PC-3 (cell line): ENCODE results near the gene MPDZ. TPM values are rescaled to one million over a fixed set of nuclear protein-coding genes. Genes with fewer than 3 reads are reported as not detected.

Source experiments
- ATAC-seq: fragments of 200-7000 bp; cut with Tn5 transposase; 2 replicates; pipeline ENCODE4 v1.9.1; 2020; ENCODE audit warnings: mild to moderate bottlenecking, moderate library complexity
- BruUV-seq: library from RNA; stranded (reverse); fragments of 400-500 nt; replicated peaks from 2 replicates; lab custom pipeline; 2021; lab: Mats Ljungman, UMichigan
- CTCF ChIA-PET: fragments of 300-600 bp; sonication (Branson Sonifier 250); formaldehyde crosslinking; loops from one replicate; lab custom pipeline; 2022; ENCODE audit warnings: antibody characterized with exemption; lab: Charles Lee
- POLR2A ChIA-PET: fragments of 300-600 bp; sonication (Branson Sonifier 250); formaldehyde crosslinking; loops from one replicate; lab custom pipeline; 2022; ENCODE audit warnings: antibody characterized with exemption; ENCODE audit not compliant: unreplicated experiment; lab: Charles Lee
- DNase-seq: peaks from one replicate; pipeline ENCODE4 v3.0.0-alpha.2; 2015
- H2AFZ ChIP-seq: fragments of 300-600 bp; sonication (generic); 2 replicates; pipeline ENCODE4 v1.6.0; 2016; ENCODE audit warnings: antibody characterized with exemption, low read length
- H3F3A ChIP-seq: fragments of 300-600 bp; sonication (generic); one replicate; pipeline ENCODE4 v1.6.0; 2017; ENCODE audit warnings: antibody characterized with exemption, low read length, control low read depth, mild to moderate bottlenecking; ENCODE audit not compliant: unreplicated experiment
- H3K27ac ChIP-seq: fragments of 300-600 bp; sonication (generic); 2 replicates; pipeline ENCODE4 v1.5.1; 2016; ENCODE audit warnings: mild to moderate bottlenecking, low read length
- H3K27me3 ChIP-seq: fragments of 300-600 bp; sonication (generic); 2 replicates; pipeline ENCODE4 v1.6.1; 2016; ENCODE audit warnings: low read length, mixed read lengths
- H3K36me3 ChIP-seq: fragments of 300-600 bp; sonication (generic); 2 replicates; pipeline ENCODE4 v1.6.1; 2016; ENCODE audit warnings: low read depth, mixed run types, low read length, mixed read lengths
- H3K4me1 ChIP-seq: fragments of 300-600 bp; sonication (generic); 2 replicates; pipeline ENCODE4 v1.5.1; 2016; ENCODE audit warnings: low read length; ENCODE audit not compliant: insufficient read depth
- H3K4me2 ChIP-seq: fragments of 300-600 bp; sonication (generic); 2 replicates; pipeline ENCODE4 v1.6.0; 2016; ENCODE audit warnings: low read length
- H3K4me3 ChIP-seq: fragments of 300-600 bp; sonication (generic); 2 replicates; pipeline ENCODE4 v1.5.1; 2016; ENCODE audit warnings: mild to moderate bottlenecking, low read length, mixed read lengths
- H3K79me2 ChIP-seq: fragments of 300-600 bp; sonication (generic); 2 replicates; pipeline ENCODE4 v1.6.1; 2017; ENCODE audit warnings: low read length, mixed read lengths
- H3K9ac ChIP-seq: fragments of 300-600 bp; sonication (generic); 2 replicates; pipeline ENCODE4 v1.6.0; 2016; ENCODE audit warnings: mild to moderate bottlenecking, low read length
- H3K9me2 ChIP-seq: fragments of 300-600 bp; sonication (generic); replicated peaks from 2 replicates; pipeline ENCODE4 v1.6.1; 2016; ENCODE audit warnings: mixed run types, low read length, mixed read lengths
- H3K9me3 ChIP-seq: fragments of 300-600 bp; sonication (generic); 2 replicates; pipeline ENCODE4 v1.6.1; 2016; ENCODE audit warnings: low read length, mixed read lengths
- H4K20me1 ChIP-seq: fragments of 300-600 bp; sonication (generic); 2 replicates; pipeline ENCODE4 v1.6.1; 2016; ENCODE audit warnings: low read length, mixed read lengths
- EZH2 ChIP-seq: fragments of 300-600 bp; sonication (generic); IDR thresholded peaks from one replicate; pipeline ENCODE4 v1.6.1; 2017; ENCODE audit warnings: antibody characterized with exemption, mild to moderate bottlenecking, low read length; ENCODE audit not compliant: unreplicated experiment
- EZH2phosphoT487 ChIP-seq: fragments of 300-600 bp; sonication (generic); IDR thresholded peaks from 2 replicates; pipeline ENCODE4 v1.6.1; 2018; ENCODE audit warnings: mild to moderate bottlenecking, antibody characterized with exemption, low read length, borderline replicate concordance
- intact Hi-C: fragments of 100-400 bp; cut with micrococcal nuclease; formaldehyde crosslinking; loops from 2 replicates; pipeline ENCODE4 v1.9.0; 2023
- total RNA-seq: library from RNA; depleted of rRNA; stranded (reverse); fragments of >200 nt; gene quantifications from 2 replicates; pipeline ENCODE4 v1.2.3, GENCODE V29; 2014
- TF ChIP-seq, protein P1 (sequence below): fragments of 300-600 bp; sonication (generic); conservative IDR thresholded peaks from 2 replicates; pipeline ENCODE4 v1.5.1; 2017; ENCODE audit warnings: antibody characterized with exemption, low read depth, mild to moderate bottlenecking, low read length

Gene MPDZ
- total RNA-seq, 1 experiment from 2014 or later, result 6.1 TPM

GRCh38 chr9:13252852-13253251, 26.6 kb downstream of the MPDZ start:
- H3K4me2 ChIP-seq, result no peak overlapping the region
- no peaks in the 10 kb centered on the region for H3K9me2 ChIP-seq
- H3K9me3 ChIP-seq, result no peaks in the 10 kb centered on the region
- intact Hi-C loops, result no loop called here
- TF ChIP-seq, protein P1, sequence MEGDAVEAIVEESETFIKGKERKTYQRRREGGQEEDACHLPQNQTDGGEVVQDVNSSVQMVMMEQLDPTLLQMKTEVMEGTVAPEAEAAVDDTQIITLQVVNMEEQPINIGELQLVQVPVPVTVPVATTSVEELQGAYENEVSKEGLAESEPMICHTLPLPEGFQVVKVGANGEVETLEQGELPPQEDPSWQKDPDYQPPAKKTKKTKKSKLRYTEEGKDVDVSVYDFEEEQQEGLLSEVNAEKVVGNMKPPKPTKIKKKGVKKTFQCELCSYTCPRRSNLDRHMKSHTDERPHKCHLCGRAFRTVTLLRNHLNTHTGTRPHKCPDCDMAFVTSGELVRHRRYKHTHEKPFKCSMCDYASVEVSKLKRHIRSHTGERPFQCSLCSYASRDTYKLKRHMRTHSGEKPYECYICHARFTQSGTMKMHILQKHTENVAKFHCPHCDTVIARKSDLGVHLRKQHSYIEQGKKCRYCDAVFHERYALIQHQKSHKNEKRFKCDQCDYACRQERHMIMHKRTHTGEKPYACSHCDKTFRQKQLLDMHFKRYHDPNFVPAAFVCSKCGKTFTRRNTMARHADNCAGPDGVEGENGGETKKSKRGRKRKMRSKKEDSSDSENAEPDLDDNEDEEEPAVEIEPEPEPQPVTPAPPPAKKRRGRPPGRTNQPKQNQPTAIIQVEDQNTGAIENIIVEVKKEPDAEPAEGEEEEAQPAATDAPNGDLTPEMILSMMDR, result no peak
- no peak for TF ChIP-seq EZH2phosphoT487
- no peak for TF ChIP-seq EZH2
- no peaks in the 10 kb centered on the region for H4K20me1 ChIP-seq
- BruUV-seq, result no TSS peak
- no peak overlapping the region for H2AFZ ChIP-seq
- H3K4me3 ChIP-seq, result no peak overlapping the region
- H3F3A ChIP-seq, result no peaks in the 10 kb centered on the region
- H3K79me2 ChIP-seq, result no peaks in the 10 kb centered on the region
- DNase-seq (no peak), ATAC-seq (no peak)
- H3K27ac ChIP-seq, result no peak overlapping the region
- ChIA-PET POLR2A (no interaction called here), CTCF (interaction anchor here (0.6 kb wide), 1 partner anchor 83 kb away, joined by 6 read pairs; no protein-coding TSS in a partner anchor)
- no peaks in the 10 kb centered on the region for H3K4me1 ChIP-seq
- no peak overlapping the region for H3K9ac ChIP-seq
- H3K27me3 ChIP-seq, result no peaks in the 10 kb centered on the region
- H3K36me3 ChIP-seq, result no peaks in the 10 kb centered on the region

DNA sequence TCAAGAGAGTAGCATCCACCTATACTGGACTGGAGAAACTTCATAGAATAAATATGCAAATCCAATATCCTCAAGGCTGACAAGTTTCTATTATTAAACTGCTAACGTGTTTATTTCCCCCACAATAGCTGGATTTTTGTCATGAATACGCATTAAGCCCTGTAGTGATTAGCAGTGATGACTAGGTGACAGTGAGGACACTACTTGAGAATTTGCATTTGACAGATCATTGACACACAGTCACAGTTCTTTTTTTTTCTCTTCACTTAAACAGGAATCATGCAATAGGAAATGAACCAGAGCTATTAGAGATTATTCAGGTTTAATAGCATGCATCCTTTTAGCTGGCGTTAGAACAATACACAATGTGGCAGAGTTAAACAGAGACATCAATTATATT, 35.3 kb downstream of the MPDZ start:
- intact Hi-C loops, result no loop called here
- H3F3A ChIP-seq, result no peaks in the 10 kb centered on the region
- DNase-seq (no peak), ATAC-seq (no peak)
- TF ChIP-seq, protein P1, result no peak
- TF ChIP-seq EZH2phosphoT487 (no peak), EZH2 (no peak)
- no peaks in the 10 kb centered on the region for H4K20me1 ChIP-seq
- no peak overlapping the region for H3K9ac ChIP-seq
- ChIA-PET POLR2A (no interaction called here), CTCF (no interaction called here)
- H3K9me3 ChIP-seq, result no peaks in the 10 kb centered on the region
- H3K27ac ChIP-seq, result no peak overlapping the region
- H3K4me3 ChIP-seq, result no peak overlapping the region
- no peaks in the 10 kb centered on the region for H3K9me2 ChIP-seq
- H3K4me2 ChIP-seq, result no peak overlapping the region
- no peaks in the 10 kb centered on the region for H3K27me3 ChIP-seq
- no TSS peak for BruUV-seq
- H3K79me2 ChIP-seq, result no peaks in the 10 kb centered on the region
- H3K4me1 ChIP-seq, result no peaks in the 10 kb centered on the region
- no peaks in the 10 kb centered on the region for H3K36me3 ChIP-seq
- no peak overlapping the region for H2AFZ ChIP-seq

DNA sequence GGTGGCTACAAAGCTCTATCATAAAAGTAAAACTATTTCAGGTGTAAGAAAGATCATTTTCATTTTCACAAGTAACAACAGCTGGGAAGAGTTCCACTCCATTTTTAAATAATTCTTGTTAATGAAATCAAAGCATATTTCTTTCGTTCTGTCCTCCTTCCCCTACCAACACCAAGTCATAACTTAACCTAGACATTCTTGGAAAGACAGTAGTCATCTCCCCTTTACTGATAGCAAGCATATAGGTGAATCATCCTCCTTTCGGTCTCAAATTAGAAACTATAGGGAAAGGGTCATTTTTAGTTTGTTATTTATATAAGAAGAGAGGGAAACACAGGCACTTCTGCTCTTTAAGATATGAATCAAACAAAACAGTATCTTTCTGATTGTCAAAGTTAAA, 38.2 kb downstream of the MPDZ start:
- CTCF ChIA-PET, result no interaction called here
- POLR2A ChIA-PET, result no interaction called here
- DNase-seq (no peak), ATAC-seq (no peak)
- Histone ChIP-seq H3K9me2 (no peaks in the 10 kb centered on the region), H3K36me3 (no peaks in the 10 kb centered on the region), H3K27me3 (no peaks in the 10 kb centered on the region), H2AFZ (no peak overlapping the region), H3K9ac (no peak overlapping the region), H3K4me3 (no peak overlapping the region), H3K4me1 (no peaks in the 10 kb centered on the region), H3K4me2 (no peak overlapping the region), H3K79me2 (no peaks in the 10 kb centered on the region), H3F3A (no peaks in the 10 kb centered on the region), H3K9me3 (no peaks in the 10 kb centered on the region), H4K20me1 (no peaks in the 10 kb centered on the region), H3K27ac (no peak overlapping the region)
- TF ChIP-seq, protein P1, result no peak
- TF ChIP-seq EZH2 (no peak), EZH2phosphoT487 (no peak)
- no TSS peak for BruUV-seq
- intact Hi-C loops, result no loop called here
